C1 segment of cervical spinal cord (tissue), 14 donors: ENCODE data around the gene EIF4A3.

Experiments
- DNase-seq, 14 donors: peaks; one replicate each; lab custom pipeline; 2025; lab: John Stamatoyannopoulos, UW

The EIF4A3 gene

GRCh38 chr17:80137131-80137530, 9.8 kb downstream of the EIF4A3 start:
- no peak for DNase-seq

- no peak for DNase-seq
Measured at GRCh38 chr17:80133626-80133970, 13.3 kb downstream of the EIF4A3 start.

- DNase-seq: no peak
Measured at GRCh38 chr17:80132906-80133625, 13.9 kb downstream of the EIF4A3 start.

GRCh38 chr17:80130992-80131391, 15.9 kb downstream of the EIF4A3 start:
- DNase-seq: no peak

- no peak for DNase-seq
Measured at GRCh38 chr17:80129006-80129565, 17.8 kb downstream of the EIF4A3 start.

GRCh38 chr17:80126449-80126715, 20.5 kb downstream of the EIF4A3 start:
- no peak for DNase-seq

- DNase-seq: no peak
Measured at GRCh38 chr17:80125656-80126448, 21.1 kb downstream of the EIF4A3 start.

GRCh38 chr17:80124351-80124981, 22.5 kb downstream of the EIF4A3 start:
- no peak for DNase-seq

- DNase-seq: no peak
Measured at GRCh38 chr17:80123791-80124190, 23.1 kb downstream of the EIF4A3 start.

GRCh38 chr17:80122926-80123505, 23.9 kb downstream of the EIF4A3 start:
- no peak for DNase-seq

GRCh38 chr17:80122026-80122575, 24.8 kb downstream of the EIF4A3 start:
- no peak for DNase-seq

GRCh38 chr17:80119839-80120238, 27.1 kb downstream of the EIF4A3 start:
- DNase-seq: no peak

- no peak for DNase-seq
Measured at GRCh38 chr17:80119271-80119791, 27.6 kb downstream of the EIF4A3 start.

GRCh38 chr17:80118601-80119270, 28.2 kb downstream of the EIF4A3 start:
- no peak for DNase-seq

GRCh38 chr17:80117491-80118401, 29.2 kb downstream of the EIF4A3 start:
- DNase-seq: no peak

GRCh38 chr17:80116921-80117380, 30.0 kb downstream of the EIF4A3 start:
- no peak for DNase-seq

- DNase-seq: no peak
Measured at GRCh38 chr17:80116276-80116920, 30.5 kb downstream of the EIF4A3 start.

GRCh38 chr17:80115159-80115558, 31.8 kb downstream of the EIF4A3 start:
- DNase-seq: no peak

GRCh38 chr17:80114758-80115157, 32.2 kb downstream of the EIF4A3 start:
- no peak for DNase-seq
